Brain pericyte (primary cell): ENCODE data around the gene GOLGA1.

ENCODE experiments used
- DNase-seq: peaks from one replicate; pipeline ENCODE4 v3.0.0-alpha.2; 2012; ENCODE audit warnings: low read depth, low spot score

GOLGA1 gene

GRCh38 chr9:124882231-124882630, 58.7 kb downstream of the GOLGA1 start:
- no peak for DNase-seq

- no peak for DNase-seq
Observed at GRCh38 chr9:124881138-124881743, 59.6 kb downstream of the GOLGA1 start.

GRCh38 chr9:124880501-124880900, 60.4 kb downstream of the GOLGA1 start:
- DNase-seq, result no peak

DNA sequence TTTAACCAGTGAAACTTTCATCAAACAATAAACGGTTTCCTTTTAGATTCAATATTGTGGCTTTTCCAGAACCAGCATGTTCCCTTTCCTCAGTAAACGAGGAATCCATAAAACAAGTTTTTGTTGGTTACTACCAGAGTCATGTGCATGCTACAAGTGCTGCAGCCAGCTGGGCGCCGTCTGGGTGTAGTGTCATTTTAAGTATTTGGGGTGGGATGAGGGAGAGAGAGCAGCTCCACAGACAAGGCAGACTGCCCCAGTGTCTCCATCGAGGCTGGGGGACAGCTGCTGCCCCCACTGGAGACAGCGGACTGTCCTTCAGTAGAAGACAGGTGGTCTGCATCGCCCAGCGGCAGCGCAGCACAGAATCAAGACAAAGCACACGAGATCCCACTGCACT, 61.7 kb downstream of the GOLGA1 start:
- no peak for DNase-seq

DNA sequence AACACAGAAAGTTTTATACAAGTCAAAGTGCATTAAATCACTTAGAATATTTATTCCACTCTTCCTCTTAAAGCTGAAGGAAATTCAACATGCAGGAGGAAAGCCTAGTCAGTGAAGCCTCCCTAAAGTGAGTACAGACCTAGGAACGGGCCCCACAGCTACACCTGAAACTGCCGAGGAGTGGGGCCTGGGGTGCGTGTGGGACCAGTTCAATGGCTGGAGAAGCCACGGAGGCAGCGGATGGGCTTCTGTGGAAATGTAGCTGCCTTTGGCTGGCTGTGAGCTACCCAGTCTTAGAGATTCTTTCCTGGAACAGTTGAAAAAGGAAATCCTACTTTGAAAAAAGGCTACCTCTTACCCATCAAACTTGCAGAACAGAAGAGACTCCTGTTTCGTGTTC, 62.4 kb downstream of the GOLGA1 start:
- no peak for DNase-seq

GRCh38 chr9:124878021-124878420, 62.9 kb downstream of the GOLGA1 start:
- no peak for DNase-seq

GRCh38 chr9:124877021-124877782, 63.7 kb downstream of the GOLGA1 start:
- DNase-seq, result no peak

DNA sequence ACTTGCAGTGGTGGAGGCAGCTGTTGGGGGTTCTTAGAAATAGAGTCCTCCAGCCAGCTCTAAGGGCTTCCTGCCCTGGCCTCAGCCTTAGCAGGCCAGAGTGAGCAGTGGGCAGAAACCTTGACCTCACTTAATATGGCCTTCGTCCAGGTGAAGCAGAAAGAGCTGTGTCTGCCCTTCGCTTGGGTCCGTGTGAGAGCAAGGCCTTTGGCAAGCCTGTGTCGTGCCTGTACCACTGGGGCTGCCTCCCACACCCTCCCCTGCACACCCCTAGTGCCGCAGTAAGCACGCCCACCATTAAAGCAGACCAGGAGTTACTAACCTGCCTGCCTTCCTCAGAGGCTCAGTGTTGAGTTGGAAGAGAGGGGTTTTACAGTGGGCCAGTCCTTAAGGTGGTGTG, 65.4 kb downstream of the GOLGA1 start:
- DNase-seq, result no peak

GRCh38 chr9:124873664-124874063, 67.2 kb downstream of the GOLGA1 start:
- no peak for DNase-seq

DNA sequence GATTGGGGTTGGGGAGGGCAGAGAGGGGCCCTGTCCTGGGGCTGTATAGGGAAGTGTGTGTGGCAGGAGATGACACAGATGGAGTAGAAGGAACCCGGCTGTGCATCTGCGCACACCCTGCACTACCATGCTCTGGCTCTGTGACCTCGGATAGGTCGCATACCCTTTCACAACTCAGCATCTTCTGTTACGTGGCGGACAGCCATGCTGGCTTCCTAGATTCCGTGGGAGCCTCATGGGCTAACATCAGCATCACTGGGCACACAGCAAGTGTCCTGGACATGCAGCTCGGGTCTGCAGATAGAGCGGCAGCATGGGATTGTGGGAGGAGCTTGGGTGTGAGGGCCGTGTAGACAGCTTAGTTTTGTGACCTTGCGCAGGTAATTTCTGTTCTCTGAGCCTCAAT, 69.7 kb downstream of the GOLGA1 start:
- DNase-seq, result no peak

DNA sequence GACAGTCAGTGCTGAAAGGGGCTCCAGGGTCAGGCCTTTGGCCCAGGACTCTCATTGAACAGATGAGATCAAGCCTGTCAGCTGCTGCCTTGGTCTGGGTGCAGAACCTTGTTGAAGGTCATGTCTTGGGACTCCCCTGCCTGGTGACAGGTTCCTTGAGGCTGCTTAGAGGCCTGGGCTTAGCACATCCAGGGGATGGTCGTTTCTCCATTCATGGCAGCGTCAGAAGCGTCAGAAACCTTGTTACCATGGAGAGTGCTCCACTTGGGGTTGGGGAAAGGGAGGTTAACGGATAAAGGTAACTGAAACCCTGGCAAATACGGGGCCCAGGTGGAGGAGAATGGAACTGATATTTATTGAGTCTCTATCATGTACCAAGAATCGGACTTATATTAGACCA, 70.2 kb downstream of the GOLGA1 start:
- no peak for DNase-seq

DNA sequence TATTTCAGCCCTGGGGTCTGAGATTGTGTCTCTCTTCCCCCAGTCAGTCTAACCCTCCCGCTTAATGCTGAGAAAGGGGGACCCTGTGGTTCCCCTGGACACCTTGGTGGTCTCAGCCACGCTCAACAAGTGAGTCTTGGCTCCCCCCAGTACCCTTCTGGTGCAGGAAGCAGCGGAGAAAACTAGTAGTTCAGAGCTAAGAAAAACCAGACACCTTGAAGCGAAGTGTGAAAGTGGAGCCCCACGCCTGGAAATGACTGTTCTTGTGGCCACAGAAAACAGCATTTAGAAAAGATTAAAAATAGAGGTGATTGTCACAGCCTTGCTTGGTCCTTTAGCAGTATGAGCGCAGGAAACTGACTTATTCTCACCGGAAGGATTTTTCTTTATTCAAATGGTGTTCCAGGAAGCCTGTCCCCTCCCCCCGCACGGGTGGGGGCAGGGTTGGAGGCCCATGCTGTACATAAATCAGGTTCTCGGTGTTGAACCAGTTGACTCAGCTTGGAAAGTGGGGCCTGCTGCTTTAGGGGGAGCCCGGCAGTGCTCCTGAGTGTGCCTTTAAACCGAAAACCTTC, 70.8 kb downstream of the GOLGA1 start:
- no peak for DNase-seq

- no peak for DNase-seq
Observed at GRCh38 chr9:124869466-124869985, 71.4 kb downstream of the GOLGA1 start.

DNA sequence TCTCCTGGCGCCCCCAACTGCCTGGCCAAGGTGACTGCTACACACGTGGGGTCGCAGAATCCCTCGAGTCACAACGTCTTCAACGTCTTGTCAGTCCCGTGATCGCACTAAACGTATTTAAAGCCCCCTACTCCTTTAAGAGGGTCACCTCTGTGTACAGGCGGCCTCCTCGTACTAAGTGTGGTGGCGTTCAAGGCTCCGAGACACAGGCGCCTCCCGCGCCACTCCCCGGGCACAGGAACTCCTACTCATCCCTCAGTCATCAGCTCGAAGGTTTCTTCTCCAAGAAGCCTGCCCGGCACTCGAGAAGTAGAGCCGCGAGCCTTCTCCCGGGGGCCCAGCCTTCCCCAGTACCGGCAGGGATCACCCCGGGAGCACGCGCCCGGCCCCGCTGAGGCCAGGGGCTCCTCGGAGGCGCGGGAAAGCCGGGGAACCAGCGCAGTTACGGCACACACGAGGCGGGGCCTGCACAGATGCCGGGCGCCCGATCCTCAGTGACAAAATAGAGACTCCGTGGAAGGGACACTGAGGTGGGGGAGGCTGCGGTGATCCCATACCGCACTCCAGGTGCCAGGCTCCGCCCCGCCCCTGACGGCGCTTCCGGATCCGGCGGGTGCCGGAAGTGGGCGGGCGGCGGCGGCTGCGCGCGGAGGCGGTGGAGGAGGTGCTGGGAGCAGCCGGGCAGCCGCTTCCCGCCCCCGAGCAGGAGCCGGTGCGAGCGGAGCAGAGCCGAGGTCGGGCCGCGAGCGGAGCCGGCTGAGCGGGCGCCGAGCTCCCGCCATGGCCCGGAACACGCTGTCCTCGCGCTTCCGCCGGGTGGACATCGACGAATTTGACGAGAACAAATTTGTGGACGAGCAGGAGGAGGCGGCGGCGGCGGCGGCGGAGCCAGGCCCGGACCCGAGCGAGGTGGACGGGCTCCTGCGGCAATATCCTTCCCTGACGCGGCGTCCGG, 72.1 kb downstream of the GOLGA1 start:
- no peak for DNase-seq

DNA sequence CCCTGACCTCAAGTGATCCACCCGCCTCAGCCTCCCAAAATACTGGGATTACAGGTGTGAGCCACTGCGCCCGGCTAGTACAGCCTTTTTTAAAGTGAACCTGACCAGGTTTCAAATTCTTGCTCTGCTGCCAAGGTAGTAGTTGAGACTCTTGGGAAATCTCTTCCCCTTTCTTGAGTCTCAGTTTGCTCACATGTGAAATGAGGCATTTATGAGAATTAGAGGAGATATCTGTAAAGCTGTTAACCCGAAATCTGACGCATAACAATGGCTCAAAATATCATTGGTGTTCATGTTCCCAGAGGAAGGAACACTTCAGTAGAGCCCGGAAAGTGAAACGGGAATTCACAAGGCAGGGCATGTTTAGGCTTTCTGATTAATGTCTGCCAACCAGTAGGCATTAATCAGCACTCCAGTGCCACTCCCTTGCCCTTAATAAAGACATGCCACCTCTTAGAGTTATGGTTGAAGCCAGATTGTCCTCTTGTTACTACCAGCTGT, 77.5 kb downstream of the GOLGA1 start:
- no peak for DNase-seq

DNA sequence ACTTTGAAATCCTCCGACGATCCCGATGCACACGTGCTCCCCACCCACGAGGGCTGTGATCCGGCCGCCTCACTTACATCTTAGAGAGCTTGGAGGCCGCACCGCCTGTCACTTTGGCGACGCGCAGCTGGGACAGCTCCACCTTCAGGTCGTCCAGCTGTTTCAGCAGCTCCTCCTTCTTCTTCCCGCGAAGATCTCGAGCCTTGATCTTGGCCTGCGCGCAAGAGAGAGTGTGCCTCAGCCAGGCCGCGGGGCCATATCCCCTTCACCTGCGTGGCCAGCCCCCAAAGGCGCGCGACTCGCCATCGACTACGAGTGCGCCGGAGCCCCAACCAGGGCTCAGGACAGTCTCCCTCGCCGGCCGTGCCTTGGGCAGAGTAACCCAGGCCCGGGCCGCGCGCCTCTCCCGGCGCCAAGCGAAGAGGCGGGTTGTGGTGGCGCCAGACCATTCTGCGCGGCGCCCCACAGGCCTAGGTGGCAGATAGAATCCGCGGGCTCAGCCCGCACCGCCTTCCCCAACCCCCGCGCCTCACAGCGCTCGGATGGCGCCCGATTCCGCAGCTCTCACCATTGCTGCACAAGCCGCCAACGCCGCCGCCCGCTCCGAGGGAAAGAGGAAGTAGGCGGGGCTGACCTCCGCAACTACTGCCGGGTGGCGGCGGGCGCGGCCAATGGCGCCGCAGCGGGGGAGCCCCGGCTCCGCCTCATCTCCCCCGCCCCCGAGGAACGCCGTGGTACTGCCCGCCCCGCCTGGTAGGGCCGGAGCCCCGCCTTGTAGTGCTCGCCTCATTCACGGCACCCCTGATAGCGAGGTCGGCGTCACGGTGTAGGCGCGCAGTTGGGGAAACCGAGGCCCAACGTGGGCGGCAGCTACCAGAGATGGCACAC, 79.3 kb downstream of the GOLGA1 start, which contains the start of the genes ARPC5L and RPL35:
TSS of gene ARPC5L (plus strand) at position 789 of the 888 bp plus-strand sequence. CDS start 7,161 bp downstream, outside the sequence.
TSS of gene RPL35 (minus strand) at position 616 of the 888 bp plus-strand sequence. CDS start at position 571, 45 bp downstream.
- DNase-seq, result peak; percentile 58

- DNase-seq, result no peak
Observed at GRCh38 chr9:124860582-124861341, 80.1 kb downstream of the GOLGA1 start.

GRCh38 chr9:124859803-124860581, 80.9 kb downstream of the GOLGA1 start:
- no peak for DNase-seq
